GM15510 (cell line): Measurements from ENCODE around the gene THTPA.

ENCODE experiments used
- POLR2A ChIP-seq: IDR thresholded peaks from 3 replicates; pipeline ENCODE4 v1.6.1; 2011; ENCODE audit warnings: borderline replicate concordance; ENCODE audit not compliant: insufficient read length; ENCODE audit errors: extremely low read depth

The THTPA gene

DNA sequence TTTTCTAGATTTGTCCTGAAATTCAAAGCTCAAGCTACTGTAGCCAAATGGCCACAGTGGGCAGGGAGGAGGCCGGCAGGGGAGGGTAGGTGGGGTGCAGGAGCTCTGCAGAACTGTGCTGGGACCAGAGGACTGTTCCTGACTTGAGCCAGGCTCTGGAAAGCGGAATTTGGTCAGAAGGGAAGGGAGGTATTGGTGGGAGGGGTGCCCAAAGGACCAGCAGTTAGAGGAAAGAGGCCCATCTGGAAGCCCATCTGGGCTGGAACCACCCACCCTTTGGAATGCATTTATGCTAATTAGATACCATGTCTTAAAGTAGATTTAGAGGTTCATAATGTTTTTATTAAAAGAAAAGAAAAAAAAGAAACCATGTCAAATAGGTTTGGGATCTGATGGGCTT, 47.0 kb downstream of the THTPA start:
- no peak for TF ChIP-seq POLR2A

DNA sequence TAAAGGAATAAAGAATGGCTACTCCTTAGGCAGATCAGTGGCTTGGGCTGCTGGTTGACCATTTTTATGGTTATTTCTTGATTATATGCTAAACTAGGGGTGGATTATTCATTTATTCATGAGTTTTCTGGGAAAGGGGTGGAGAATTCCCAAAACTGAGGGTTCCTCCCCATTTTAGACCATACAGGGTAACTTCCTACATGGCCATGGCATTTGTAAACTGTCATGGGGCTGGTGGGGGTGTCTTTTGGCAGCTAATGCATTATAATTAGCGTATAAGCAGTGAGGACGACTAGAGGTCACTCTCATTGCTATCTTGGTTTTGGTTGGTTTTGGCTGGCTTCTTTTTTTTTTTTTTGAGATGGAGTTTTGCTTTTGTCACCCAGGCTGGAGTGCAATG, 48.1 kb downstream of the THTPA start:
- TF ChIP-seq POLR2A: no peak

DNA sequence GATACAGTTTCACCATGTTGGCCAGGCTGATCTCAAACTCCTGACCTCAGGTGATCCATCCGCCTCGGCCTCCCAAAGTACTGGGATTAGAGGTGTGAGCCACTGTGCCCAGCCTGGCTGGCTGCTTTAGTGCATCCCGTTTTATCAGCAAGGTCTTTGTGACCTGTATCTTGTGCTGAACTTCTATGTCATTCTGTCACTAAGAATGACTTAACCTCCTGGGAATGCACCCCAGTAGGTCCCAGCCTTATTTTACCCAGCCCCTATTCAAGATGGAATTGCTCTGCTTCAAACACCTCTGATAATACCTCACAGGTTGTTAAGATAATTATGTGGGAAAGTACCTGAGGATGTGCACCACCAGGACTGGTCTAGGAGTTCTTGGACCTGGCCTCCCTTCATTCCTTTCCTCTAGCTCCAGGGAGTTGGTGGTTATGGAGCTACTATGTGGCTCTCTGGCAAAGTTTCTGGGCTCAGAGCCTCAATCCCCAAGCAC, 48.7 kb downstream of the THTPA start:
- no peak for TF ChIP-seq POLR2A

DNA sequence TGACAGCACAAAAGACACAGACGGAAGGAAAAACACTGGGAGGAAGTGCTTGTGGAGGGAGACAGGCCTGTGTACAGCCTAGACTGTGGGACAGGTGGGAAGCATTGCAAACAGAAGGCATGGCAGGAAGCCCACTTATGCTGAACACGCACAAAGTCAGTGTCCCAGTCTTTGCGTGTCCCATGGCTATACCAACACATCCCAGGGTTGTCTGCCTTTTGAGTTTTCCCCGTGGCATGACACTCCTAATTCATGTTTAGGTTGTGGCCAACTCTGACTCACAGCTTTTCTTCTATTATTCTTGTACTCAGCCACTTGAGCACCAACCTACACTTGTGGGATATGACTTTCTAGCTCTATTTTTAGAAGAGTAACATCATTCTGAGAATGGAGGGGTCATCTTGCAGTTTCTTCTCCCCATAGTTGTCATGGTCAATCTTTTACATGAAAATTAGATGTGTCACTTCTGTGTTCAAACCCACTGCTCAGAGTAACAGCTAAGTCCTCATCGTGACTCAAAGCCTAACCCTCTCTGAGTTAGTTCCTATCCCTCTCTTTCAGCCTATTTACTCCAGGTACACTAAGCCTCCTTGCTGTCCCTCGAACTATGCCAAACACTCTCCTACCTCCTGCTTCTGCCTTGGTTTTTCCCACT, 50.0 kb downstream of the THTPA start:
- TF ChIP-seq POLR2A: no peak

DNA sequence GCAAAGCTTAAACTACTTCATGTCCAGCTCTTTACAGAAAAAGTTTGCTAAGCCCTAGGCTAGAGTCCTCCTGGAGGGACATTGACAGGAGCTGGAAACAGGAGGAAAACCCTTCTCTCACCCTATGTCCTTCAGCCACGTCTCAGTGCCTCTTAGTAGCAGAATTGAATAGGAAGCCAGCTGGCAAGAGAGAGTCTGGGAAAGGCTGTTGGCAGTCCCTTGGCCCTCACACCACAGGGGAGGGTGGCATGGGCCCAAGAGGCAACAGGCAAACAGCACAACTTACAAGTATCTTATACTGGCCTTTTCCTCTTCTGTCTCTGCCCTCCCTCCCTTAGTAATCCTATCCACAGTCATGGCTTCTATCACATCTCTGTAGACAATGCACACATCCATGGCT, 52.4 kb downstream of the THTPA start:
- TF ChIP-seq POLR2A: no peak

DNA sequence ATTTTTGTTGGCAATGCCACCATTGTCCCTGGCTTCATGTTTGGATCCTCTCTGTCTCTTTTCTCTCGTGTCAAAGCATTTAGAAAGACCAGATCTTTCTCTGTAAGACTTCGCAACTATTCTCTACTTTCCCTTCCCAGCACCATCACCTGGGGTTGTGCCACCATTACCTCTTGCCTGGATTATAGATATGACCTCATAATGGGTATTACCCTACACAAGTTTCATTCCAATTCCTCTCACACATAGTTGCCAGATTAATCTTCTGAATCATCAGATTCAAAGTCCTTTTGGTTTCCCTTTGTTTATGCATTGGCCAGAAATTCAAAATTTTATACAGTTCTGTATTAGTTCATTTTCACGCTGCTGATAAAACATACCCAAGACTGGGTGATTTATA, 52.9 kb downstream of the THTPA start:
- TF ChIP-seq POLR2A: no peak
